OCI-LY7 (cell line): Measurements from ENCODE around the gene HLCS. TPM values are rescaled to one million over a fixed set of nuclear protein-coding genes. Genes with fewer than 3 reads are reported as not detected.

Experiments used
- BruUV-seq: library from RNA; stranded (reverse); fragments of 400-500 nt; replicated peaks from 2 replicates; lab custom pipeline; 2021; lab: Mats Ljungman, UMichigan
- CTCF ChIA-PET: fragments of 300-600 bp; sonication (Branson Sonifier 250); formaldehyde crosslinking; loops from one replicate; lab custom pipeline; 2022; ENCODE audit warnings: antibody characterized with exemption; ENCODE audit not compliant: unreplicated experiment; lab: Charles Lee
- POLR2A ChIA-PET: fragments of 300-600 bp; sonication (Branson Sonifier 250); formaldehyde crosslinking; loops from one replicate; lab custom pipeline; 2022; ENCODE audit warnings: antibody characterized with exemption; lab: Charles Lee
- DNase-seq: peaks from one replicate; pipeline ENCODE4 v3.0.0-alpha.2; 2015; ENCODE audit warnings: low spot score
- H2AFZ ChIP-seq: fragments of 200-600 bp; sonication (generic), shearing (Covaris generic); 2 replicates; pipeline ENCODE4 v1.6.1; 2014; ENCODE audit warnings: mild to moderate bottlenecking, antibody characterized with exemption, low read length, moderate library complexity
- H3K27ac ChIP-seq: fragments of 200-600 bp; sonication (generic); 2 replicates; pipeline ENCODE4 v1.5.1; 2014; ENCODE audit warnings: mixed run types, low read depth, mild to moderate bottlenecking, moderate library complexity, low read length, inconsistent platforms; ENCODE audit not compliant: poor library complexity, severe bottlenecking
- H3K36me3 ChIP-seq: fragments of 200-600 bp; sonication (generic); 2 replicates; pipeline ENCODE4 v1.6.1; 2014; ENCODE audit warnings: mild to moderate bottlenecking, antibody characterized with exemption, low read length, moderate library complexity, mixed read lengths; ENCODE audit not compliant: insufficient read depth
- H3K4me1 ChIP-seq: fragments of 200-600 bp; sonication (generic); 2 replicates; pipeline ENCODE4 v1.5.1; 2014; ENCODE audit warnings: mild to moderate bottlenecking, low read length; ENCODE audit not compliant: insufficient read depth, poor library complexity, severe bottlenecking
- H3K4me2 ChIP-seq: fragments of 200-600 bp; sonication (generic); 2 replicates; pipeline ENCODE4 v1.6.1; 2014; ENCODE audit warnings: mild to moderate bottlenecking, low read length
- H3K4me3 ChIP-seq: fragments of 200-600 bp; sonication (generic); 2 replicates; pipeline ENCODE4 v1.5.1; 2014; ENCODE audit warnings: mild to moderate bottlenecking, low read depth, low read length; ENCODE audit not compliant: poor library complexity, severe bottlenecking
- H3K79me2 ChIP-seq: fragments of 200-600 bp; sonication (generic); 2 replicates; pipeline ENCODE4 v1.6.1; 2016; ENCODE audit warnings: low read depth, mild to moderate bottlenecking, low read length, moderate library complexity, mixed read lengths; ENCODE audit not compliant: insufficient read depth
- H3K9me2 ChIP-seq: fragments of 200-600 bp; sonication (generic); 2 replicates; pipeline ENCODE4 v1.6.1; 2016; ENCODE audit warnings: mild to moderate bottlenecking, low read length, mixed read lengths; ENCODE audit not compliant: insufficient read depth
- H3K9me3 ChIP-seq: fragments of 200-600 bp; sonication (generic); 2 replicates; pipeline ENCODE4 v1.6.1; 2014; ENCODE audit warnings: mild to moderate bottlenecking, mixed run types, low read length, mixed read lengths
- H4K20me1 ChIP-seq: fragments of 200-600 bp; sonication (generic); 2 replicates; pipeline ENCODE4 v1.6.1; 2014; ENCODE audit warnings: mild to moderate bottlenecking, antibody characterized with exemption, low read length, moderate library complexity, mixed read lengths; ENCODE audit not compliant: insufficient read depth
- EZH2phosphoT487 ChIP-seq: fragments of 200-600 bp; sonication (generic); IDR thresholded peaks from 2 replicates; pipeline ENCODE4 v1.6.1; 2018; ENCODE audit warnings: low read depth, borderline replicate concordance, mild to moderate bottlenecking, mixed run types, antibody characterized with exemption, low read length, moderate library complexity, mixed read lengths
- intact Hi-C: fragments of 100-400 bp; cut with micrococcal nuclease; formaldehyde crosslinking; loops from one replicate; pipeline ENCODE4 v1.10.0; 2022; ENCODE audit not compliant: unreplicated experiment
- total RNA-seq, 2 experiments: library from RNA; depleted of rRNA in 1 of 2; stranded (reverse); fragments of >200 nt in 1 of 2; shearing (Covaris generic) in 1 of 2; gene quantifications; 2 replicates each; pipeline ENCODE4 v1.2.3, GENCODE V29; 2014 to 2022
- TF ChIP-seq, protein P1 (sequence below): fragments of 200-600 bp; sonication (generic); conservative IDR thresholded peaks from 2 replicates; pipeline ENCODE4 v1.5.1; 2014; ENCODE audit warnings: mild to moderate bottlenecking, antibody characterized with exemption, low read length, moderate library complexity, mixed read lengths

The HLCS gene
- total RNA-seq, 2 experiments from 2014 or later, result 12.0 to 20.9 TPM

DNA sequence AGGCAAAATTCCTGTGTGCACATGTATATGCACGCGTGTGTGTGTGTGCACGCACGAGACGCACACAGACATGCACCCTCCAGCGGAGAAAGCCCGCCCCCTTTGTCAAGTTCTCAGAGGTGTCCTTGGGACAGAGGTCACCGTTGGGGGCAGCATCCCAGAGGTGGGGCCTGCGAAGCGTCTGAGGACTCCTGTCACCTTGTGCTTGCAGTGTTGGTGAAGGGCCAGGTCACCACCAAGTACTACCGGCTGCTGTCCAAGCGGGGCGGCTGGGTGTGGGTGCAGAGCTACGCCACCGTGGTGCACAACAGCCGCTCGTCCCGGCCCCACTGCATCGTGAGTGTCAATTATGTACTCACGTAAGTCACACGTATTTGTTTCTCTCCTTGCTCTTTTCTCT, 225.0 kb downstream of the HLCS start:
- no peak for DNase-seq
- no peak for TF ChIP-seq EZH2phosphoT487
- TF ChIP-seq, protein P1, sequence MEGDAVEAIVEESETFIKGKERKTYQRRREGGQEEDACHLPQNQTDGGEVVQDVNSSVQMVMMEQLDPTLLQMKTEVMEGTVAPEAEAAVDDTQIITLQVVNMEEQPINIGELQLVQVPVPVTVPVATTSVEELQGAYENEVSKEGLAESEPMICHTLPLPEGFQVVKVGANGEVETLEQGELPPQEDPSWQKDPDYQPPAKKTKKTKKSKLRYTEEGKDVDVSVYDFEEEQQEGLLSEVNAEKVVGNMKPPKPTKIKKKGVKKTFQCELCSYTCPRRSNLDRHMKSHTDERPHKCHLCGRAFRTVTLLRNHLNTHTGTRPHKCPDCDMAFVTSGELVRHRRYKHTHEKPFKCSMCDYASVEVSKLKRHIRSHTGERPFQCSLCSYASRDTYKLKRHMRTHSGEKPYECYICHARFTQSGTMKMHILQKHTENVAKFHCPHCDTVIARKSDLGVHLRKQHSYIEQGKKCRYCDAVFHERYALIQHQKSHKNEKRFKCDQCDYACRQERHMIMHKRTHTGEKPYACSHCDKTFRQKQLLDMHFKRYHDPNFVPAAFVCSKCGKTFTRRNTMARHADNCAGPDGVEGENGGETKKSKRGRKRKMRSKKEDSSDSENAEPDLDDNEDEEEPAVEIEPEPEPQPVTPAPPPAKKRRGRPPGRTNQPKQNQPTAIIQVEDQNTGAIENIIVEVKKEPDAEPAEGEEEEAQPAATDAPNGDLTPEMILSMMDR, result no peak
- intact Hi-C loops, result no loop called here
- CTCF ChIA-PET, result no interaction called here
- Histone ChIP-seq H2AFZ (no peak overlapping the region), H3K9me2 (no peaks in the 10 kb centered on the region), H3K27ac (no peak overlapping the region), H3K36me3 (no peaks in the 10 kb centered on the region), H4K20me1 (no peaks in the 10 kb centered on the region), H3K4me2 (no peak overlapping the region), H3K4me3 (no peak overlapping the region), H3K79me2 (no peaks in the 10 kb centered on the region), H3K4me1 (no peaks in the 10 kb centered on the region), H3K9me3 (no peaks in the 10 kb centered on the region)
- no TSS peak for BruUV-seq
- POLR2A ChIA-PET, result no interaction called here

DNA sequence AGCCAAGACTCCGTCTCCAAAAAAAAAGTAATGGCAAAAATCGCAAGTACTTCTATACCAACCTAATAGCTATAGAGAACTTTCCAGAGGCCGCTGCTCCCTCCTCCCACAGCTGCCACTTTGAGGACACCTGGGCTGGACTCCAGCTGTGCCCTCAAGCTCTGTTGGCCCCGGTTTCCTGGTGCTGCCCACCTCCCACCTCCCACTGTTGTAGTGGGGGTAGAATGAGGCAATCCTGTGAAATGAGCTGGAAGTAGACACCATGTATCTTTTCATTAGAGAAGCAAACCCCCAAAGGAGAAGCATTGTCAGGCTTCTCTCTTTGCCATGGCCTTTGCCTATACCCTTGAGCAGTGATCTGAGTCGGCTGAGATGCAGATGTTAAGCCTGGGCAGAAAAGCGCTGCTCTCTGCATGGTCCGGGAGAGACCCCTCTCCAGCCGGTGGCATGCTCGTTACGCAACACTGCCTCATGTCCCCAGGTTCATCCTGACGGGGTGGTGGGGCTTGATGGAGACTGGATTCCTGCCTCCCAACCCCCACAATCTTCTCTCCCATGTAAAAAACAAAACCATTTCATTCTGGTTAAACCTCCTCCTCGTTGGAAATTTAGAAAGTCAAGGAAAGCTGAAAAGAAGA, 227.9 kb downstream of the HLCS start:
- Histone ChIP-seq H4K20me1 (no peaks in the 10 kb centered on the region), H3K9me2 (no peaks in the 10 kb centered on the region), H3K4me1 (no peaks in the 10 kb centered on the region), H3K4me3 (no peak overlapping the region), H3K9me3 (no peaks in the 10 kb centered on the region), H3K79me2 (no peaks in the 10 kb centered on the region), H2AFZ (no peak overlapping the region), H3K27ac (no peak overlapping the region), H3K36me3 (no peaks in the 10 kb centered on the region), H3K4me2 (no peak overlapping the region)
- BruUV-seq, result no TSS peak
- intact Hi-C loops, result no loop called here
- ChIA-PET CTCF (no interaction called here), POLR2A (no interaction called here)
- DNase-seq, result no peak
- TF ChIP-seq, protein P1, result no peak
- TF ChIP-seq EZH2phosphoT487, result no peak

DNA sequence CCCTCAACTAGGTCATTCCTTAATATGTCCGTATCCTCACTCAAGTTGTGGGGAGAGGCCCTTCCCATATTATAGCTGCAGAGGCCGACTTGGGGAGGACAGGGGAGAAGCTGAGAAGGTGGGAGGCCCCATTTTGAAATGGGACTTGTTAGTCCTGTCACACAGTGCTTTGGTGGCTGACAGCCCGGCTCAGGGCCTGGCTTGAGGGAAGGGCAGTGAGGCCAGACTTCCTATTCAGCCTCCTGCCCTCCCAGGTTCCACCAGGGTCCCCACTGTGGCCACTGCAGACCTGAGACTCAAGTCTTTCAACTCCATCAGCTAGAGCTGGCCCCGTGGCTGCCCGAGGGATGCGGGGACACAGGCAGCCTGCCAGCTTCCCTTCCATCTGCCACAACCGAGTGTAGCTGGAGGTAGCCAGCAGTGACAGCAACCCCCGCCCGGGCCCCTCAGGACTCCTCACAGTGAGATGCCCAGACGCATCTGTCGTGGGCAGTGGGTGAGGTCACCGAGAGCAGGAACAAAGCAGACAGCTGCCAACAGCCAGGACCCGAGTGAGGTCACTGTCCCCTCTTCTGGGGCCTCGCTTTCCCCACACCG, 230.6 kb downstream of the HLCS start:
- POLR2A ChIA-PET, result no interaction called here
- DNase-seq, result no peak
- Histone ChIP-seq H2AFZ (no peak overlapping the region), H3K4me1 (no peaks in the 10 kb centered on the region), H3K9me2 (no peaks in the 10 kb centered on the region), H3K79me2 (no peaks in the 10 kb centered on the region), H3K27ac (no peak overlapping the region), H3K4me2 (no peak overlapping the region), H3K4me3 (no peak overlapping the region), H4K20me1 (no peaks in the 10 kb centered on the region), H3K9me3 (no peaks in the 10 kb centered on the region), H3K36me3 (no peaks in the 10 kb centered on the region)
- CTCF ChIA-PET, result no interaction called here
- TF ChIP-seq, protein P1, result no peak
- TF ChIP-seq EZH2phosphoT487, result no peak
- BruUV-seq, result no TSS peak
- intact Hi-C loops, result no loop called here
